Fibroblast of lung (primary cell): ENCODE data around the gene CALN1. TPM values are rescaled to one million over a fixed set of nuclear protein-coding genes. Genes with fewer than 3 reads are reported as not detected.

ENCODE experiments used
- DNase-seq, 2 donors: peaks; one replicate each; pipeline versions ENCODE4 v3.0.0 to v3.0.0-alpha.2; 2010; ENCODE audit warnings: low read depth in 2 of 2
- H2AFZ ChIP-seq: 2 replicates; pipeline ENCODE4 v1.5.1; 2012; ENCODE audit warnings: low read length, control low read depth, inconsistent platforms
- H3K27ac ChIP-seq: 2 replicates; pipeline ENCODE4 v1.5.1; 2011; ENCODE audit warnings: low read length, control low read depth; ENCODE audit not compliant: insufficient read depth
- H3K27me3 ChIP-seq: 2 replicates; pipeline ENCODE4 v1.5.1; 2011; ENCODE audit warnings: mild to moderate bottlenecking, low read length; ENCODE audit not compliant: control insufficient read depth, insufficient read depth
- H3K36me3 ChIP-seq: 2 replicates; pipeline ENCODE4 v1.5.1; 2011; ENCODE audit warnings: low read length; ENCODE audit not compliant: control insufficient read depth, insufficient read depth
- H3K4me1 ChIP-seq: 2 replicates; pipeline ENCODE4 v1.5.1; 2011; ENCODE audit warnings: low read length; ENCODE audit not compliant: control insufficient read depth, insufficient read depth; ENCODE audit errors: extremely low read depth
- H3K4me2 ChIP-seq: 2 replicates; pipeline ENCODE4 v1.5.1; 2011; ENCODE audit warnings: low read length, control low read depth; ENCODE audit not compliant: insufficient read depth; ENCODE audit errors: extremely low read depth
- H3K4me3 ChIP-seq, 4 experiments: fragments of 200-600 bp in 1 of 4; sonication (generic) in 1 of 4; replicated peaks in 1 of 4; 2 replicates each; pipeline ENCODE4 v1.5.1; 2011 to 2016; ENCODE audit warnings: low read length in 4 of 4, low read depth in 3 of 4, mild to moderate bottlenecking in 3 of 4, control low read depth in 2 of 4, inconsistent platforms in 1 of 4, mixed read lengths in 1 of 4; ENCODE audit not compliant: insufficient read depth in 1 of 4; ENCODE audit errors: control extremely low read depth in 1 of 4
- H3K79me2 ChIP-seq: 2 replicates; pipeline ENCODE4 v1.5.1; 2012; ENCODE audit warnings: mild to moderate bottlenecking, low read length, inconsistent platforms; ENCODE audit not compliant: control insufficient read depth, insufficient read depth
- H3K9ac ChIP-seq: 2 replicates; pipeline ENCODE4 v1.5.1; 2011; ENCODE audit warnings: mild to moderate bottlenecking, low read length, control low read depth; ENCODE audit not compliant: insufficient read depth
- H3K9me3 ChIP-seq: 2 replicates; pipeline ENCODE4 v1.5.1; 2012; ENCODE audit warnings: low read depth, low read length; ENCODE audit not compliant: control insufficient read depth, insufficient read depth
- H4K20me1 ChIP-seq: 2 replicates; pipeline ENCODE4 v1.5.1; 2011; ENCODE audit warnings: low read length; ENCODE audit not compliant: control insufficient read depth, insufficient read depth; ENCODE audit errors: extremely low read depth
- CTCF ChIP-seq, 2 donors: IDR thresholded peaks in 1 of 2; conservative IDR thresholded peaks in 1 of 2; 1 replicate in 1 of 2; 2 replicates in 1 of 2; pipeline ENCODE4 v1.5.1; 2011 to 2012; ENCODE audit warnings: low read length in 2 of 2, control low read depth in 1 of 2, inconsistent platforms in 1 of 2, low read depth in 1 of 2, mild to moderate bottlenecking in 1 of 2
- EZH2 ChIP-seq: IDR thresholded peaks from 2 replicates; pipeline ENCODE4 v1.5.1; 2012; ENCODE audit warnings: low read length, control low read depth, mild to moderate bottlenecking; ENCODE audit errors: missing control alignments
- polyA plus RNA-seq, 2 donors: library from polyadenylated mRNA; depleted of rRNA in 1 of 2; stranded (reverse) in 1 of 2; unstranded in 1 of 2; fragments of >200 nt; gene quantifications; 2 replicates each; pipeline ENCODE4 v1.2.1, GENCODE V29; 2011 to 2012; ENCODE audit warnings: missing spikeins in 1 of 2
- total RNA-seq: library from RNA; depleted of rRNA; stranded (reverse); fragments of >200 nt; gene quantifications from 2 replicates; pipeline ENCODE4 v1.2.1, GENCODE V29; 2014

CALN1 gene
- total and polyA plus RNA-seq, 2 donors (not counting 1 experiment from before 2014, with no cell fraction given), result not detected

- H3K9ac ChIP-seq, result no peak overlapping the region
- H3K4me1 ChIP-seq, result no peaks in the 10 kb centered on the region
- no peaks in the 10 kb centered on the region for H3K79me2 ChIP-seq
- H3K4me3 ChIP-seq, result no peak overlapping the region
- TF ChIP-seq EZH2, result no peak
- no peak for TF ChIP-seq CTCF (conservative IDR thresholded peaks at IDR 0.05 in 1 of 2, IDR thresholded peaks at IDR 0.05 in 1 of 2; ENCODE audit: low read depth in 1 of 2, low read length in 2 of 2)
- H3K27ac ChIP-seq, result no peak overlapping the region
- no peaks in the 10 kb centered on the region for H4K20me1 ChIP-seq
- no peaks in the 10 kb centered on the region for H3K27me3 ChIP-seq
- no peak for DNase-seq
- no peak overlapping the region for H2AFZ ChIP-seq
- no peaks in the 10 kb centered on the region for H3K36me3 ChIP-seq
- no peak overlapping the region for H3K4me2 ChIP-seq
- H3K9me3 ChIP-seq, result no peaks in the 10 kb centered on the region
Observed at GRCh38 chr7:72438491-72438890, 26.4 kb upstream of the CALN1 start.

GRCh38 chr7:72437610-72438009 is 25.5 kb upstream of the CALN1 start:
- Histone ChIP-seq H3K79me2 (no peaks in the 10 kb centered on the region), H3K4me1 (no peaks in the 10 kb centered on the region), H4K20me1 (no peaks in the 10 kb centered on the region), H3K27me3 (no peaks in the 10 kb centered on the region), H3K4me3 (no peak overlapping the region), H3K9ac (no peak overlapping the region), H3K9me3 (no peaks in the 10 kb centered on the region), H3K4me2 (no peak overlapping the region), H3K27ac (no peak overlapping the region), H3K36me3 (no peaks in the 10 kb centered on the region), H2AFZ (no peak overlapping the region)
- TF ChIP-seq EZH2 (no peak), CTCF (conservative IDR thresholded peaks at IDR 0.05 in 1 of 2, IDR thresholded peaks at IDR 0.05 in 1 of 2; ENCODE audit: low read depth in 1 of 2, low read length in 2 of 2) (no peak)
- DNase-seq, result no peak

DNA sequence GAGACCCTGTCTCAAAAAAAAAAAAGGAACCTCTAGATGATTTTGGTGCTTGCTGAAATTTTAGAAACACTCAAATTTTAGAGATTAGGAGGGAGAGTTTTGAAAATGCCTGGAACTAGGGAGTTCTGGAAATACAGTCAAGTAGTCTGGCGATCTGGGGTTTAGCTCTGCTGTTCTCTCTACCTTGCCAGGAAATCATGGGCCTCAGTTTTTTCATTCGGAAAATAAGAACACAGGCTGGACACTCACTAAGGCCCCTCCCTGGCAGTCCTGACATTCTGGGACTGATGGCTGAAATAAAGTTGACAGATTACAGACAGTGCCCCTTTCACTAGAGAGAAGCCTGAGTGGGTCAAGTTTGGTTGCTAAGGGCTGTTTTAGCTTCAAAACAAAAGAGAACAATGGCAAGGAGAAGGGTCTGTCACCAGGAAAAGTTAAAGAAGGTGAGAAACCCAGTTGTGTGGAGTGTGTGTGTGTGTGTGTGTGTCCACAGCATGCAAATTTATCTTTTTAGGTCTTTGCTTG is 25.0 kb upstream of the CALN1 start:
- Histone ChIP-seq H3K4me3 (no peak overlapping the region), H3K27ac (no peak overlapping the region), H3K79me2 (no peaks in the 10 kb centered on the region), H3K27me3 (no peaks in the 10 kb centered on the region), H4K20me1 (no peaks in the 10 kb centered on the region), H3K9ac (no peak overlapping the region), H3K4me2 (no peak overlapping the region), H2AFZ (no peak overlapping the region), H3K9me3 (no peaks in the 10 kb centered on the region), H3K4me1 (no peaks in the 10 kb centered on the region), H3K36me3 (no peaks in the 10 kb centered on the region)
- TF ChIP-seq EZH2, result no peak
- TF ChIP-seq CTCF (conservative IDR thresholded peaks at IDR 0.05 in 1 of 2, IDR thresholded peaks at IDR 0.05 in 1 of 2; ENCODE audit: low read depth in 1 of 2, low read length in 2 of 2), result no peak
- DNase-seq, result no peak
